ENCODE measurements around the gene GRM7. TPM values are rescaled to one million over a fixed set of nuclear protein-coding genes. Genes with fewer than 3 reads are reported as not detected.

GRM7 gene
- polyA plus RNA-seq, 6 donors from 2014 or later = not detected

GRCh38 chr3:7607676-7608075 is 746.8 kb downstream of the GRM7 start:
- Mint-ChIP-seq H3K27me3 (peaks cover 0 to 3% (median 0%) of the 10 kb centered on the region in 3 donors), H3K27ac (no peak overlapping the region), H3K4me1 (no peaks in the 10 kb centered on the region), H3K9me3 (peaks cover 0 to 11% (median 4%) of the 10 kb centered on the region in 7 donors), H3K4me3 (no peak overlapping the region), H3K36me3 (no peaks in the 10 kb centered on the region)
- DNase-seq (no peak), ATAC-seq (ENCODE audit: low read depth in 2 of 2) (no peak)

- H3K36me3 Mint-ChIP-seq = no peaks in the 10 kb centered on the region
- no peaks in the 10 kb centered on the region for H3K4me1 Mint-ChIP-seq
- H3K4me3 Mint-ChIP-seq = no peak overlapping the region
- H3K9me3 Mint-ChIP-seq = peaks cover 0 to 11% (median 4%) of the 10 kb centered on the region in 7 donors
- peaks cover 0 to 3% (median 0%) of the 10 kb centered on the region in 3 donors for H3K27me3 Mint-ChIP-seq
- no peak for ATAC-seq (ENCODE audit: low read depth in 2 of 2)
- no peak overlapping the region for H3K27ac Mint-ChIP-seq
- DNase-seq = no peak
These were observed 749.7 kb downstream of the GRM7 start for GRCh38 chr3:7610634-7611033.

- Mint-ChIP-seq H3K36me3 (no peaks in the 10 kb centered on the region), H3K4me3 (no peak overlapping the region), H3K4me1 (no peaks in the 10 kb centered on the region), H3K9me3 (peaks cover 0 to 12% (median 1%) of the 10 kb centered on the region in 7 donors), H3K27me3 (no peaks in the 10 kb centered on the region), H3K27ac (no peak overlapping the region)
- ATAC-seq (ENCODE audit: low read depth in 2 of 2) (no peak), DNase-seq (no peak)
These were observed 754.1 kb downstream of the GRM7 start for GRCh38 chr3:7615043-7615442.

- H3K4me3 Mint-ChIP-seq = no peak overlapping the region
- peaks cover 0 to 18% (median 2%) of the 10 kb centered on the region in 7 donors for H3K9me3 Mint-ChIP-seq
- H3K27ac Mint-ChIP-seq = no peak overlapping the region
- H3K4me1 Mint-ChIP-seq = no peaks in the 10 kb centered on the region
- ATAC-seq (ENCODE audit: low read depth in 2 of 2) = no peak
- DNase-seq = no peak
- no peaks in the 10 kb centered on the region for H3K27me3 Mint-ChIP-seq
- no peaks in the 10 kb centered on the region for H3K36me3 Mint-ChIP-seq
These were observed 757.7 kb downstream of the GRM7 start for GRCh38 chr3:7618606-7619005.

- no peaks in the 10 kb centered on the region for H3K27me3 Mint-ChIP-seq
- no peak overlapping the region for H3K27ac Mint-ChIP-seq
- no peaks in the 10 kb centered on the region for H3K4me1 Mint-ChIP-seq
- peaks cover 0 to 18% (median 2%) of the 10 kb centered on the region in 7 donors for H3K9me3 Mint-ChIP-seq
- no peak for DNase-seq
- no peak overlapping the region for H3K4me3 Mint-ChIP-seq
- no peak for ATAC-seq (ENCODE audit: low read depth in 2 of 2)
- H3K36me3 Mint-ChIP-seq = no peaks in the 10 kb centered on the region
These were observed 759.5 kb downstream of the GRM7 start for GRCh38 chr3:7620401-7620800.

- Mint-ChIP-seq H3K27ac (no peak overlapping the region), H3K4me1 (no peaks in the 10 kb centered on the region), H3K27me3 (no peaks in the 10 kb centered on the region), H3K36me3 (no peaks in the 10 kb centered on the region), H3K9me3 (peaks cover 0 to 18% (median 2%) of the 10 kb centered on the region in 7 donors), H3K4me3 (no peak overlapping the region)
- DNase-seq = no peak
- no peak for ATAC-seq (ENCODE audit: low read depth in 2 of 2)
These were observed 760.2 kb downstream of the GRM7 start for GRCh38 chr3:7621046-7621630.

- DNase-seq (no peak), ATAC-seq (ENCODE audit: low read depth in 2 of 2) (no peak)
- Mint-ChIP-seq H3K4me3 (no peak overlapping the region), H3K4me1 (no peaks in the 10 kb centered on the region), H3K27ac (no peak overlapping the region), H3K9me3 (peaks cover 0 to 18% (median 2%) of the 10 kb centered on the region in 7 donors), H3K27me3 (no peaks in the 10 kb centered on the region), H3K36me3 (no peaks in the 10 kb centered on the region)
These were observed 760.7 kb downstream of the GRM7 start for GRCh38 chr3:7621651-7622050.

- Mint-ChIP-seq H3K36me3 (no peaks in the 10 kb centered on the region), H3K27me3 (no peaks in the 10 kb centered on the region), H3K27ac (no peak overlapping the region), H3K9me3 (peaks cover 0 to 11% (median 2%) of the 10 kb centered on the region in 7 donors), H3K4me3 (no peak overlapping the region), H3K4me1 (no peaks in the 10 kb centered on the region)
- ATAC-seq (ENCODE audit: low read depth in 2 of 2) (no peak), DNase-seq (no peak)
These were observed 764.1 kb downstream of the GRM7 start for GRCh38 chr3:7625021-7625420.

GRCh38 chr3:7630351-7630911 is 769.5 kb downstream of the GRM7 start:
- Mint-ChIP-seq H3K4me1 (no peaks in the 10 kb centered on the region), H3K27me3 (no peaks in the 10 kb centered on the region), H3K36me3 (no peaks in the 10 kb centered on the region), H3K4me3 (no peak overlapping the region), H3K27ac (no peak overlapping the region), H3K9me3 (peaks cover 0 to 10% (median 3%) of the 10 kb centered on the region in 7 donors)
- DNase-seq (no peak), ATAC-seq (ENCODE audit: low read depth in 2 of 2) (no peak)

- H3K9me3 Mint-ChIP-seq = peaks cover 0 to 10% (median 3%) of the 10 kb centered on the region in 7 donors
- no peaks in the 10 kb centered on the region for H3K36me3 Mint-ChIP-seq
- no peaks in the 10 kb centered on the region for H3K4me1 Mint-ChIP-seq
- H3K27me3 Mint-ChIP-seq = no peaks in the 10 kb centered on the region
- no peak for DNase-seq
- no peak overlapping the region for H3K4me3 Mint-ChIP-seq
- H3K27ac Mint-ChIP-seq = no peak overlapping the region
- ATAC-seq (ENCODE audit: low read depth in 2 of 2) = no peak
These were observed 770.0 kb downstream of the GRM7 start for GRCh38 chr3:7630925-7631324.

- Mint-ChIP-seq H3K9me3 (peaks cover 0 to 10% (median 4%) of the 10 kb centered on the region in 7 donors), H3K36me3 (no peaks in the 10 kb centered on the region), H3K27me3 (no peaks in the 10 kb centered on the region), H3K4me3 (no peak overlapping the region), H3K4me1 (no peaks in the 10 kb centered on the region), H3K27ac (no peak overlapping the region)
- DNase-seq (no peak), ATAC-seq (ENCODE audit: low read depth in 2 of 2) (no peak)
These were observed 771.4 kb downstream of the GRM7 start for GRCh38 chr3:7632305-7632704.

- DNase-seq (no peak), ATAC-seq (ENCODE audit: low read depth in 2 of 2) (no peak)
- H3K4me1 Mint-ChIP-seq = no peaks in the 10 kb centered on the region
- no peaks in the 10 kb centered on the region for H3K36me3 Mint-ChIP-seq
- peaks cover 0 to 11% (median 4%) of the 10 kb centered on the region in 7 donors for H3K9me3 Mint-ChIP-seq
- H3K27ac Mint-ChIP-seq = no peak overlapping the region
- no peak overlapping the region for H3K4me3 Mint-ChIP-seq
- no peaks in the 10 kb centered on the region for H3K27me3 Mint-ChIP-seq
These were observed 776.8 kb downstream of the GRM7 start for GRCh38 chr3:7637694-7638093.

GRCh38 chr3:7638103-7638502 is 777.2 kb downstream of the GRM7 start:
- no peak for DNase-seq
- Mint-ChIP-seq H3K27me3 (no peaks in the 10 kb centered on the region), H3K36me3 (no peaks in the 10 kb centered on the region), H3K27ac (no peak overlapping the region), H3K9me3 (peaks cover 0 to 10% (median 4%) of the 10 kb centered on the region in 7 donors), H3K4me3 (no peak overlapping the region), H3K4me1 (no peaks in the 10 kb centered on the region)
- no peak for ATAC-seq (ENCODE audit: low read depth in 2 of 2)

- Mint-ChIP-seq H3K4me3 (no peak overlapping the region), H3K27me3 (no peaks in the 10 kb centered on the region), H3K9me3 (peaks cover 0 to 7% (median 0%) of the 10 kb centered on the region in 7 donors), H3K4me1 (no peaks in the 10 kb centered on the region), H3K36me3 (no peaks in the 10 kb centered on the region), H3K27ac (no peak overlapping the region)
- no peak for DNase-seq
- no peak for ATAC-seq (ENCODE audit: low read depth in 2 of 2)
These were observed 779.9 kb downstream of the GRM7 start for GRCh38 chr3:7640787-7641186.
